ENCODE measurements around the gene TIMP2.
A peak's percentile ranks its signal among the peaks of the same experiment; 100 is the strongest.

Gene TIMP2

DNA sequence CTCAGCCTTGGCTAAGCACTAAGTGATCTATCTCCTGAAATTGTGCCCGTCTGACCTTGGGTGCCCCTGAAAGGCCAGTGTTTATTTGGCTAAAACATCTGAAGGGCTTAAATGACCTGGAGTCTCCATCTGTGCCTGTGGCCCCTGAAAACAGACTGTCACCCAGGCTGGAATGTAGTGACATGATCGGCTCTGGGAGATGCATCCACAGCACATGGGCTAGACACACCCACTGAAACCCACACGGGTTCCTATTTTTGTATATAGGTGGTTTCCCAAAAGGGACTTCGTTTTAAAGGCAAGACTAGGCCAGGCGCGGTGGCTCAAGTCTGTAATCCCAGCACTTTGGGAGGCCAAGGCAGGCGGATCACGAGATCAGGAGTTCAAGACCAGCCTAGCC is 35.7 kb downstream of the TIMP2 start:
- Histone ChIP-seq H3K9ac (peak overlapping the region; percentile 67 to 81 (median 74); a peak in 21 of 22 replicates), H3K4me1 (peaks cover 98 to 100% (median 99%) of the 10 kb centered on the region in 10 experiments)

DNA sequence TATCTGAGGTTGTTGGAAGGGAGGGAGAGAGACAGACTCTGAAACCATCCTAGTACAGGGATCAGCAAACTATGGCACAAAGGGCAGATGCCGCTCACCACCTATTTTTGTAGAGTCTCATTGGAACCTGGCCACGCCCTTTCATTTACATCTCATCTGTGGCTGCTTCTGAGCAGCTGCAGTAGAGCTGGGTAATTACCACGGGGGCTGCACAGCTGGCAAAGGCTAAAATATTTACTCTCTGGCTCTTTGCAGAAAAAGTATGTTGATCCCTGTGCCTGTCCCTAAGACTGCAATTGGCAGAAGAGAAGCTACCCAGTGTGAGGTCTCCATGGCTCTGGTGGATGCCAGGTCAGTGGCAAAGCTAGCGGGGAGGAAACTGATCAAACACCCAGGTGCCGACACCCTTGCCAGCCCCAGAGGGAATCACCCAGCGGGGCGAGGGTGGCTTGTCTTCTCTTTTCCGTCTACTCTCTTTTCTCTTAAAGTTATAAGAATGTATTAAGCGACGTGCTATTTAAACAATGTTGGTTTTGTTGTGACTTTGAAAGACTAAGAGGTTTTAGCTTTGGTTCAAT is 36.2 kb downstream of the TIMP2 start:
- Histone ChIP-seq H3K4me1 (peaks cover 98 to 100% (median 99%) of the 10 kb centered on the region in 10 experiments), H3K4me2 (peak overlapping the region; percentile 77 to 98 (median 89)), H4K20me1 (peaks cover 12 to 89% (median 28%) of the 10 kb centered on the region in 11 experiments; a peak in 20 of 22 replicates), H3K27ac (peak overlapping the region; percentile 81 to 94 (median 86)), H3K9me3 (replicated peaks in 1 of 11) (no peaks in the 10 kb centered on the region), H3K9ac (peak overlapping the region; percentile 67 to 81 (median 74); a peak in 19 of 22 replicates), H3K4me3 (peak overlapping the region in 3 of 10 experiments; percentile 6 to 38 (median 12); a peak in 2 of 20 replicates), H3K27me3 (no peaks in the 10 kb centered on the region), H3K36me3 (peaks cover 0 to 14% (median 0%) of the 10 kb centered on the region in 11 experiments; a peak in 7 of 22 replicates)
- TF ChIP-seq Cebpa-rat (IDR thresholded peaks at IDR 0.05) = no peak

More for the DNA sequence above, 35.7 kb downstream of the TIMP2 start:
- peak overlapping the region; percentile 77 to 98 (median 89) for H3K4me2 ChIP-seq
- H3K27ac ChIP-seq = peak overlapping the region; percentile 81 to 94 (median 86)
- H4K20me1 ChIP-seq = peaks cover 17 to 89% (median 30%) of the 10 kb centered on the region in 11 experiments; a peak in 20 of 22 replicates
- H3K9me3 ChIP-seq (replicated peaks in 1 of 11) = no peaks in the 10 kb centered on the region
- H3K36me3 ChIP-seq = peaks cover 0 to 14% (median 0%) of the 10 kb centered on the region in 11 experiments; a peak in 7 of 22 replicates
- peak overlapping the region in 4 of 10 experiments; percentile 6 to 38 (median 10); a peak in 6 of 20 replicates for H3K4me3 ChIP-seq
- H3K27me3 ChIP-seq = no peaks in the 10 kb centered on the region
- TF ChIP-seq Cebpa-rat (IDR thresholded peaks at IDR 0.05) = no peak

DNA sequence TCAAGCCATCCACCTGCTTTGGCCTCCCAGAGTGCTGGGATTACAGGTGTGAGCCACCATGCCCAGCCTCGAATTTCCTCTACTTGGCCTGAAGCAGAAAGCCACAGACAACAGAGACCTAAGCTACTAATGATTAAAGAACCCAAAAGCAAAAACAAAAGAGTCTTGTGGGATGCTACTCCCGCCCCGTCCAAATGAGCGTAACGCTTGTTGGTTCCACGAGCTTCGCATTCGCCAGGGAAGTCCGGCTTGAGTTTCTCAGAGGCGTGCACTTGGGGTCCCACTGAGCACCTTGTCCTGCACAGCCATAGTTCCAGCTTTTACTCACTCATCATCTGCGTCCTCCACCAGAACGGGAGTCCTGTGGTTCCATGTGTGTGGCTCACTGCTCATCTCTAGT is 38.2 kb downstream of the TIMP2 start:
- H3K4me3 ChIP-seq = no peak overlapping the region
- H4K20me1 ChIP-seq = peaks cover 0 to 77% (median 7%) of the 10 kb centered on the region in 11 experiments; a peak in 8 of 22 replicates
- H3K9me3 ChIP-seq (replicated peaks in 1 of 11) = no peaks in the 10 kb centered on the region
- no peak for TF ChIP-seq Cebpa-rat (IDR thresholded peaks at IDR 0.05)
- peak overlapping the region in 2 of 11 experiments; percentile 30 to 89; a peak in 1 of 22 replicates for H3K9ac ChIP-seq
- no peaks in the 10 kb centered on the region for H3K27me3 ChIP-seq
- peaks cover 0 to 11% (median 0%) of the 10 kb centered on the region in 11 experiments; a peak in 5 of 22 replicates for H3K36me3 ChIP-seq
- H3K27ac ChIP-seq = peak overlapping the region in 3 of 11 experiments; percentile 5 to 88 (median 7); a peak in 2 of 22 replicates
- H3K4me2 ChIP-seq = peak overlapping the region; percentile 22 to 98 (median 94); a peak in 20 of 22 replicates
- peaks cover 97 to 100% (median 99%) of the 10 kb centered on the region in 10 experiments for H3K4me1 ChIP-seq

- H4K20me1 ChIP-seq = peaks cover 0 to 77% (median 9%) of the 10 kb centered on the region in 11 experiments; a peak in 8 of 22 replicates
- H3K27me3 ChIP-seq = no peaks in the 10 kb centered on the region
- peaks cover 0 to 19% (median 6%) of the 10 kb centered on the region in 11 experiments; a peak in 9 of 22 replicates for H3K36me3 ChIP-seq
- H3K4me3 ChIP-seq = no peak overlapping the region
- H3K4me1 ChIP-seq = peaks cover 97 to 100% (median 99%) of the 10 kb centered on the region in 10 experiments
- TF ChIP-seq Cebpa-rat (IDR thresholded peaks at IDR 0.05) = no peak
- H3K27ac ChIP-seq = peak overlapping the region in 8 of 11 experiments; percentile 75 to 92 (median 86); a peak in 11 of 22 replicates
- H3K4me2 ChIP-seq = peak overlapping the region; percentile 87 to 98 (median 95)
- no peaks in the 10 kb centered on the region for H3K9me3 ChIP-seq (replicated peaks in 1 of 11)
- H3K9ac ChIP-seq = peak overlapping the region in 4 of 11 experiments; percentile 8 to 89 (median 44); a peak in 3 of 22 replicates
These were observed 39.2 kb downstream of the TIMP2 start for GRCh38 chr17:78885956-78886355.

DNA sequence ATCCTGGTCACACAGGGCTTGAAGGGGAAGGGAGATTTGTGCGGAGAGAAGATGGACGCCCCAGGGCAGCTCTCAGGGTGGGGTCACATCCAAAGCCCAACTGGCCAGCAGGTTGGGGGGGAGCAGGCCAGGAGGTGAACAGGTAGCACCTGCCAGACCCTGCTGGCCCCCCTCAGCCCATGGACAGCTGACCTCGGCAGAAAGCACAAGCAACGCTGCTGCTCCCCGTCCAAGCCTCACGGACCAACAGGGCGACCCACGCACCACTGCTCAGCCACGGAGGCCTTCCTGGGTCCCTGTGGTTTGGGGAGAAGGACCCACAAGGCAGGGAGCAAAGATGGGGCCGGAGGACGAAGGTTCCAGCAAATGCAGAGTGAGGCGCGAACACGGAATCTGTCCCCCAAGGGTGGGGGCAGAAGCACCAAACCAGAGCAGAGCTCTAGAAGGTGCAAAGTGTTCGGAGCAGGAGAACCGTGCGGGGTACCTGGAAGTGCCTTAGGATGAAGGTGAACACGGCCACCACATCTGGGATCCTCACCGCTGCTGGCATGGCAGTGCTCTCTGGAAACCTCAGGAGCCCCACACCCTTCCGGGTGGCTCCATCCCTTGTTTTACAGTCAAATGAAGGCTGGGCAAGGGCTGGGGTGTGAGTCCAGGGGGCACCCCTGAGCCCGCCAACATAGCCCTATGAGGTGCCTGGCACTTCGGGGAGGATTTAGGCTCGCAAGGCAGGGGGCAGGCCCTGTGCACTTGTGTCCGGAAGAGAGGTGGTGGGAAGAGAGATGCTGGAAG is 40.1 kb downstream of the TIMP2 start:
- Histone ChIP-seq H3K9me3 (replicated peaks in 1 of 11) (no peaks in the 10 kb centered on the region), H4K20me1 (peaks cover 0 to 81% (median 10%) of the 10 kb centered on the region in 11 experiments; a peak in 10 of 22 replicates), H3K9ac (peak overlapping the region; percentile 65 to 89 (median 78); a peak in 18 of 22 replicates), H3K4me2 (peak overlapping the region; percentile 87 to 98 (median 95)), H3K4me1 (peaks cover 98 to 100% (median 100%) of the 10 kb centered on the region in 10 experiments), H3K27me3 (no peaks in the 10 kb centered on the region), H3K36me3 (peaks cover 0 to 25% (median 8%) of the 10 kb centered on the region in 11 experiments; a peak in 9 of 22 replicates), H3K27ac (peak overlapping the region; percentile 39 to 92 (median 85); a peak in 19 of 22 replicates), H3K4me3 (peak overlapping the region in 3 of 10 experiments; percentile 0 to 57 (median 49); a peak in 3 of 20 replicates)
- no peak for TF ChIP-seq Cebpa-rat (IDR thresholded peaks at IDR 0.05)

DNA sequence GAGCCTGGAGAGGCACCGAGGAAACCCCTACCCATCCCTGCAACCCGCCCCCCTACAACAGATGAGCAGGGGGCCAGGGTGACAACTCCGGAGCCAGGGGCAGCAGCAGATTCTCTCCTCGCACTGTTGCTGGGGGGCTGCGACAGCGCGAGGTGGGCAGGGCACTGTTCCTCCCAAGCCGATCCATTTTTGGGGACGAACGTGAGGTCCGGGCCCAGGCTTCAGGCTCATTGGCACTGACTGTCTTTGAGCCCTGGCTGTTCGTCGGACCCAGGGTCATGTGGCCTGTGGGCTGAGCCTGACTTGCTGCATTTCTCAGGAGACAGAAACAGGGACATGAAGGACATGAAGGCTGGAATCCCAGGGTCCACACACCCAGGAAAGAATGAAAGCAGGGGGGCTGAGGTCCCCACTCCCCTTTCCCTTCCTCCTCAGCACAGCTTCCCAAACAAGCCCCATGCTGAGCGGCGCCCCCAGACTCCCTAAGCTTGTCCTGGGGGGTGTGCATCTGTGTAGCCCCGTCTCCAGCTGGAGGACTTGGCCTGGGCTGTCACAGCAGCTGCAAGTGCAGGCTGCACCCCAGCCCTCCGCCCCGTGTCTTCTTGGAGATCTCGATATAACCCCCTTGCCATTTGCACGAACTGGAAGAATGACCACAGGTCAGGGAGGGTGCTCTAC is 40.9 kb downstream of the TIMP2 start:
- Histone ChIP-seq H3K27me3 (no peaks in the 10 kb centered on the region), H4K20me1 (peaks cover 0 to 82% (median 15%) of the 10 kb centered on the region in 11 experiments; a peak in 13 of 22 replicates), H3K9me3 (replicated peaks in 1 of 11) (no peaks in the 10 kb centered on the region), H3K9ac (peak overlapping the region; percentile 65 to 89 (median 78)), H3K4me1 (peaks cover 98 to 100% (median 100%) of the 10 kb centered on the region in 10 experiments), H3K4me3 (peak overlapping the region; percentile 24 to 57 (median 42); a peak in 16 of 20 replicates), H3K36me3 (peaks cover 0 to 25% (median 8%) of the 10 kb centered on the region in 11 experiments; a peak in 10 of 22 replicates), H3K4me2 (peak overlapping the region; percentile 87 to 98 (median 95)), H3K27ac (peak overlapping the region; percentile 68 to 92 (median 85); a peak in 21 of 22 replicates)
- no peak for TF ChIP-seq Cebpa-rat (IDR thresholded peaks at IDR 0.05)

DNA sequence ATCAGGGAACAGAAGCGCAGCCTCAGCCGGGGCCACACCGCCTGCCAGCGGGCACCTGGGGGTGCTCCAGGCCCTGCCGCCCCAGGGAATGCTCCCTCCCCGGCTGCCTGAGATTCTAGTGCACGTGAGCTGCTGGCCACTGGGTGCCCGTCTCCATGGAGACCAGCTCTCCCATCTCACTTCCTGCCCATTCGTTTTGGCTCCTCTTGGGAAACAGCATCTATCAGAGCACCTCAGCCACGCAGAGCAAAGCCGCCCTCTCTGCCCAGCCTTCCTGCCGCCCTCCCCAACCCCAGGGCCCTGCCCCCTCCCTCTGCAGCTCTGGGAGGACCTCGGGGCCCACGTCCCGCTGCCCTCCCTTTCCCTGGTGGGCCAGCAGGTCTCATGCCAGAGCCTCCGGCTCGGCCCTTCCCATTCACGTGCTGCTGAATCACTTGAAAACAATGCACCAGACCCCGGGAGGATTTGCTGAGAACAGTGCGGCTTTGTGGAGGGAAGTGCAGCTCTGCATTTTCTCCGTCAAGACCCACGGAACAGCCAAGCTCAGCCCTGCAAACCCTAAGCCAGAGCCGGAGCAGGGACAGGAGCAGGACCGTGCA is 41.6 kb downstream of the TIMP2 start:
- Histone ChIP-seq H3K36me3 (peaks cover 0 to 29% (median 8%) of the 10 kb centered on the region in 11 experiments; a peak in 10 of 22 replicates), H3K9ac (peak overlapping the region; percentile 65 to 89 (median 78)), H3K4me2 (peak overlapping the region; percentile 87 to 98 (median 95)), H3K9me3 (replicated peaks in 1 of 11) (no peaks in the 10 kb centered on the region), H3K27me3 (no peaks in the 10 kb centered on the region), H4K20me1 (peaks cover 6 to 84% (median 21%) of the 10 kb centered on the region in 11 experiments; a peak in 12 of 22 replicates), H3K4me1 (peaks cover 98 to 100% (median 100%) of the 10 kb centered on the region in 10 experiments), H3K27ac (peak overlapping the region; percentile 68 to 92 (median 85)), H3K4me3 (peak overlapping the region; percentile 24 to 57 (median 42); a peak in 18 of 20 replicates)
- no peak for TF ChIP-seq Cebpa-rat (IDR thresholded peaks at IDR 0.05)

All from BLaER1 treated with 17β-estradiol and CSF1 and Interleukin-3, amounts not matched to agents 10 nM and 100 nM (cell line).